Epithelial cell of proximal tubule (primary cell): Measurements from ENCODE around the gene PDZRN3. TPM values are rescaled to one million over a fixed set of nuclear protein-coding genes. Genes with fewer than 3 reads are reported as not detected.

Experiments
- DNase-seq: peaks from one replicate; pipeline ENCODE4 v3.0.0-alpha.2; 2011; ENCODE audit warnings: low read depth
- H3K4me3 ChIP-seq: 2 replicates; pipeline ENCODE4 v1.5.1; 2011; ENCODE audit warnings: low read depth, mild to moderate bottlenecking, low read length
- total RNA-seq: library from RNA; depleted of rRNA; stranded (reverse); fragments of >200 nt; gene quantifications from 2 replicates; pipeline ENCODE4 v1.2.3, GENCODE V29; 2015
- TF ChIP-seq, protein P1 (sequence below): conservative IDR thresholded peaks from 2 replicates; pipeline ENCODE4 v1.5.1; 2012; ENCODE audit warnings: low read depth, mild to moderate bottlenecking, low read length

The PDZRN3 gene
- total RNA-seq, 1 donor from 2014 or later = 0.17 TPM

DNA sequence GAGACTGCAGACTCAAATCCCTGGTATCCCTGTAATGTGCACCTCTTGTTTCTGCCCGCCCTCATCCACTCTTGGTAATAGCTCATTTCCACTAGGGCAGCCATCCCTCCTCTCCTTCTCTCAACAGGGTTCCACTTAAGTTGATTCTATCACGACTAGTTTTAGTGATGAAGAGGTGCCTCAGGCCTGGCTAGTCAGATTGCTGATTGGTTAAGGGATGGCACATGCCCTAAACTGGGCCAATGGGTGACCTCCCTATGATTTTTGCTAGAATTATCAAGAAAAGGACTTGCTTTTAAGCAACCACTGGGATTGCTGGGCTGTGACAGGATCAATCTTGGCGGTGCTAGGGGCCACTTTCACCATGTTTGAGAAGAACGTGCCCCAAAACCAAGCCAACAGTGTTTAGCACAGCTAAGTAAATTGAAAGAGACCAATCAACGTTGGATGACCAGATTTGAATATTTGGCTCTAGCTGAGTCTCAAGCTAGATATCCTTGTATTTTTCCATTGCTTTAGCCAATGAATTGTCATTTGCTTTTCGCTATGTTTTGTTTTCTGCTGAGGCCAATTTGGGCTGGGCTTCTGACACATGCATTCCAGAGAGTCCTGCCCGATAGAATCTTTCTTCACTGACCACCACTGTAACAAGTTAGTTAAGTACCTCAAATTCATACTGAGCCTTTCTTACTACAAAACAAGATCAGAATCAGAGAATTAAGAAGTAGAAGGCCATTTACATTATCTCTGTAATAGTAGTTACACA is 131.0 kb downstream of the PDZRN3 start:
- TF ChIP-seq, protein P1, sequence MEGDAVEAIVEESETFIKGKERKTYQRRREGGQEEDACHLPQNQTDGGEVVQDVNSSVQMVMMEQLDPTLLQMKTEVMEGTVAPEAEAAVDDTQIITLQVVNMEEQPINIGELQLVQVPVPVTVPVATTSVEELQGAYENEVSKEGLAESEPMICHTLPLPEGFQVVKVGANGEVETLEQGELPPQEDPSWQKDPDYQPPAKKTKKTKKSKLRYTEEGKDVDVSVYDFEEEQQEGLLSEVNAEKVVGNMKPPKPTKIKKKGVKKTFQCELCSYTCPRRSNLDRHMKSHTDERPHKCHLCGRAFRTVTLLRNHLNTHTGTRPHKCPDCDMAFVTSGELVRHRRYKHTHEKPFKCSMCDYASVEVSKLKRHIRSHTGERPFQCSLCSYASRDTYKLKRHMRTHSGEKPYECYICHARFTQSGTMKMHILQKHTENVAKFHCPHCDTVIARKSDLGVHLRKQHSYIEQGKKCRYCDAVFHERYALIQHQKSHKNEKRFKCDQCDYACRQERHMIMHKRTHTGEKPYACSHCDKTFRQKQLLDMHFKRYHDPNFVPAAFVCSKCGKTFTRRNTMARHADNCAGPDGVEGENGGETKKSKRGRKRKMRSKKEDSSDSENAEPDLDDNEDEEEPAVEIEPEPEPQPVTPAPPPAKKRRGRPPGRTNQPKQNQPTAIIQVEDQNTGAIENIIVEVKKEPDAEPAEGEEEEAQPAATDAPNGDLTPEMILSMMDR = no peak
- H3K4me3 ChIP-seq = no peak overlapping the region
- no peak for DNase-seq

DNA sequence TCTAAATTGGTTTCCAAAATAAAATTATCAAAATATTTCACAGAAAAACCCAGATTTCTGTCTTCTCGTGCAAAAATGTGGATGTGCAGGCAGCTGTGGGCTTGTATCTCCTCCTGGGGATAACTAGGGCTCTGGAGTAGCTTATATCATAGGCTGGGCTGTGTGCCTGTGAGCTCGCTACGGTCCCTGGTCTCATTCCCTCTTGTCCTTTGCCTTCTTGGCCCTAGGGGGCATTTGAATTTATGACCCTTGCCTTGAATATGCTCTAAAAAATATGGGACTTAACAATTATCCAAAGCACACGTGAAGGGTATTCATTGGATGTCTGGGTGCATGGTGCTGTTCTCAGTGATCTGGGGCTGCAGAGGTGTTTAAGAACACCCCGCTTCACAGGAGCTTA is 132.6 kb downstream of the PDZRN3 start:
- TF ChIP-seq, protein P1 = no peak
- no peak for DNase-seq
- H3K4me3 ChIP-seq = no peak overlapping the region

DNA sequence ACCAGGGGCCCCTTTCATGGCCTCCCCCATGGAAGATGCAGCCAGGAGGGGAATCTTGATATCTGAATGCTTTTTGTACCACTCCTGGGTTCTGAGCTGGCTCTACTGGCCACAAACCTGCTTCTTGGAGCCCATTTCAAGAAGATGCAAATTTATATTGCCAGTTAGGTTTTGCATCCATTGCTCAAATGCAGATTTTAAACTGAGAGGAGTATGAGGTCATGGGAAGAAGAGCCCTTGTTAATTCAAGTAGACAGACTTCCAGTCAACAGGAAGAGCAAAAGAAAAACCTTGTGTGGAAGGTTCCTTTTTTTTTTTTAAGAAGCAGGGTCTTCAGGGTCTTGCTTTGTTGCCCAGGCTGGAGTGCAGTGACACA is 133.5 kb downstream of the PDZRN3 start:
- TF ChIP-seq, protein P1 = no peak
- DNase-seq = no peak
- no peak overlapping the region for H3K4me3 ChIP-seq

DNA sequence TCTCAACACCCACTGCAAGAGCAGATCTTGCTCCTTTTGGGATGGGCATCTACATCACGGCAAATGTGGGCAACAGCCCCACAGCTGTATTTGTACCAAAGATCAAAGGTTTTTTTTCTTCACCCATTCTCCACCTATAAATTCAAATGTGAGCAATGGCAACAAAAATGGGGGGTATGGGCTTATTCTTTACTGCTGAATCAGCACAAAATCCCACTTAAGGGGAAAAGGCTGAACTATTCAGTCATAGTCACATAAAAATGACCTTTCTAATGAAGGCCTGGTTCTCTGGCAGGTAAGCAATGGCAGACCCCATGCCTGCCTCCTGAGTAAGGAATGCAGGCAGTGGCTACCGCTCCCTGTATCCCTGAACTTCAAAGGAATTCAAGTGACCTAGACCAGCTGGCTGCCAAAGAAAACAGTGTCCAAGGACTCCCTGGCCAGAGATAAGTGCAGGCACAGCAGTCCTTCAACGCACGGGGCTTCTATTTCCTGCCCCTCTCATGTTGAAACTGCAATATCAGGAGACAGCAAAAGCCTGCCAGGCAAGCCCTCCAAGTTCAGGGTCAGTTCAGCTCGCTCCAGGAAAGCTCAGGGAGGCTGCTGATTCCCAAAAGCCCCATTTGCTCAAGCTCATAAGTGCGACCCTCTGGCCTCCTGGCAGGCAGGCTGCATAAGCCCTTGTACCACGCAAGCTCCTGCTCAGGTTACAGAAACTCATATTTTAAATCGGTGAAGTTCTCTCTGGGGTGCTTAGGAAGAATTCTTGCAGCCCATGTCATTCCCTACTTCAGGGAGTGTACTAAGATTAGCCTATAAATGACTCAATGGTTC is 134.1 kb downstream of the PDZRN3 start:
- no peak for DNase-seq
- TF ChIP-seq, protein P1 = no peak
- no peak overlapping the region for H3K4me3 ChIP-seq

DNA sequence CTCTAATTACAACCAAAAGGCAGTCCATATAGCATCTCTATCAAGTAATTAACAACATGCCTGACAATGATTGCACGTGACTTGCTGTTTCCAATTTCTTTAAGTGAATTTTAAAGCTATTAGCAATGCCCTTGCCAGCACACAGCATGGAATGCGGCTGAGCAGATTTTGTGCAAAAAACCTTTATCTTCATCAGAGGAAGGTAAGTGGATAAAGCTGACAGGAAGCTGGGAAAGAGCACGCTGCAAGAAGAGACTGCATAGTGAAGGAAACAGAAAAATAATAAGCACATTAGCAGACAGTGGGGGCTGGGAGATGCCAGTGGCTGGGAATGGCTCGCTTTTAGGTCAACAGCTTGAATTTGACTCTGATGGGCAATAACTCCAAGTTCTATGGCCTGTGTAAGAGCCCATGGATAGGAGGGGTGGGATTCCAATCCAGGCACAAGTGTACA is 138.8 kb downstream of the PDZRN3 start:
- no peak for DNase-seq
- TF ChIP-seq, protein P1 = no peak

GRCh38 chr3:73484656-73485248 is 140.0 kb downstream of the PDZRN3 start:
- no peak overlapping the region for H3K4me3 ChIP-seq
- no peak for DNase-seq
- TF ChIP-seq, protein P1 = no peak

More for the DNA sequence above, 138.8 kb downstream of the PDZRN3 start:
- H3K4me3 ChIP-seq = no peak overlapping the region
